ENCODE data around the gene CCL23.
"Not testable (repeated sequence)": the region's sequence is repeated elsewhere in the genome, so short reads cannot be mapped to it uniquely, and the experiment has no call there.

Gene CCL23, protein sequence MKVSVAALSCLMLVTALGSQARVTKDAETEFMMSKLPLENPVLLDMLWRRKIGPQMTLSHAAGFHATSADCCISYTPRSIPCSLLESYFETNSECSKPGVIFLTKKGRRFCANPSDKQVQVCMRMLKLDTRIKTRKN

DNA sequence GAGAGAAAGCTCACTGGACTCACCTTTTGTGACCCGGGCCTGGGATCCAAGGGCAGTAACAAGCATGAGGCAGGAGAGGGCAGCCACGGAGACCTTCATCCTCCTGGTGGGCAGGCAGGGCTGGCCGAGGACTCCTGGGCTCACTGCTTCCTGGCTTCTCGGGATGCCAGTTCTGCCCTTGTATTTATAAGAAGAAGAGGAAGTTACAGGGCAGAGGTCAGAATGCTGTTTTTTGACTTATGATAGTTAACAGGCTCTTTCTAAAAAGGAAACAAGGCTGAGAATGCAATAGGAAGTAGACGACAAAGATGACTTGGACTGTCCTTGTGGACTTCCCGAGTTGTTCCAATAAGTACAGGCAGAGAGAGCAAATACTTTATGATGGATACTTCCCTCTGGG lies at the start of gene CCL23:
CCL23 (minus strand) TSS at position 174 of the 400 bp plus-strand sequence; CDS start at position 99, 75 bp downstream.
- DNase-seq (ENCODE audit: low read depth), result no peak

DNA sequence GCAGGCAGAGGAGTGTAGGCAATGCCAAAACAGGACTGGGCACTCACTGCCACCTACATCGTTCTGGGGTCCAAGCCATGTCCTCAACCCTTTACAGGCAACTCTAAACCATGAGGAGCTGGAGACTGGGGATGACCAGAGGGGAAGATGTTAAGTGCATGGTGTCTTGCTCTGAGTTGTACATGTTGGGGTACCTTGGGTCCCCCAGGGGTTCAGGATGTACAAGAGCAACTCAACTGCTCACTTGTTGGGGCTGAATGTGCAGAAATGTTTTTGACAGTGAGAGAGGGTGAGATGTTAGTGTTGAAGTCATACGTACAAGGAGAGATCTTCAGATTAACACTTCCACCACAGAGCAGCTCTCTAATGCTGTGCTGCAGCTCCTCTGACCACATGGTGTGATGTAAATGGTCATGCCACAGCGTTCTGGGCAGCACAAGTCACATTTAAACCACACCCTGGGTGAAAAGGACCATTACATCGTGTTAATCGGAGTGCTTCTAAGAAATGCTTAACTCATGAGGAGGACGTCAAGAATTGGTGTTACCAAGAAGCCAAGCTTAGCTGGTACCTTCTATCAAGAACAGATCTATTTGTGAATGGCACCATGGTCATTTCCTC lies 48.7 kb upstream of the CCL23 start:
- DNase-seq (ENCODE audit: low read depth), result no peak

DNA sequence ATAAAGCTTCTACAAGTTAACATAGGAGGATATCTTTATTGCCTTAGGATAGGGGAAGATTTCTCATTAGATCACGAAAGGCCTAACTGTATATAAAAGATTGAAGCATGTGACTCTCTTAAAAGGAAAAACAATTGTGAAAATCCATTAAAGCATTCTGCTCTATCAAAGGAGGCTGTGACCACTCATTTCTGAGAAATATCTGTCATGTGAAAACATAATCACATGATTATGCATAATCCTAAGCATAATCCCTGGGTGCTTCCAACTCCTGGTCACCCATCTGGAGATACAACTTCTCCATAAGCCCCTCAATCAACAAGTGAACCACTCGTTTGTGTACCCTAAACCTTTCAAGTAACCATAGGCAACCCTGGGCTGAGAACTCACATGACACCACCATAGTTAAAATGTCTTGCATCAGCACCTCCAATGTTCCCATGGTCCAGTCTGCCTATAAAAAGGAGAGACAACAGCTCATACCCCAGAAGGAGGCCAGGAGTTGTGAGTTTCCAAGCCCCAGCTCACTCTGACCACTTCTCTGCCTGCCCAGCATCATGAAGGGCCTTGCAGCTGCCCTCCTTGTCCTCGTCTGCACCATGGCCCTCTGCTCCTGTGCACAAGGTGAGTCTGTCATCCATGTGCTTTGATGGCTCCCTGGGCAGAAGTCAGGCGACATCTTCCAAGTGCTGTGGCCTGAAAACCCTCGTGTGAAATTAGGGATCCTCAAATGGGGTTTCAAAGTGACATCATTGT lies 46.2 kb upstream of the CCL23 start, which contains the start of gene CCL18:
CCL18 (plus strand) TSS at position 487 of the 756 bp plus-strand sequence; CDS start at position 558, 71 bp downstream.
- no peak for DNase-seq (ENCODE audit: low read depth)

DNA sequence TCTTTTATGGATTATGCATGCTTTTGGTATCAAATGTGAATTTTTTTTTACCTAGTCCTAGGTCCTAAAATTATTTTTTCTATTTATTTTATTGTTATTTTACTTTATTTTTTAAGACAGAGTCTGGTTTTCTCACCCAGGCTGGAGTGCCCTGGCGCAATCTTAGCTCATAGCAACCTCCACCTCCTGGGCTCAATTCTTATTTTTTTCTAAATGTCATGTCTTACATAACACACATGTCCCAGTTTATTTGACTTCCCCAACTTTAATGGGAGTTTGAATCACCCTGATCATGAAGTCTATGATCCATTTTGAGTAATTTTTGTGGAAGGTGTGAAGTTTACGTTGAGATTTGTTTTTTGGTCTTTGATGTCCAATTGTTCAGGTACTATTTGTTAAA lies 43.0 kb upstream of the CCL23 start:
- no peak for DNase-seq (ENCODE audit: low read depth)

DNA sequence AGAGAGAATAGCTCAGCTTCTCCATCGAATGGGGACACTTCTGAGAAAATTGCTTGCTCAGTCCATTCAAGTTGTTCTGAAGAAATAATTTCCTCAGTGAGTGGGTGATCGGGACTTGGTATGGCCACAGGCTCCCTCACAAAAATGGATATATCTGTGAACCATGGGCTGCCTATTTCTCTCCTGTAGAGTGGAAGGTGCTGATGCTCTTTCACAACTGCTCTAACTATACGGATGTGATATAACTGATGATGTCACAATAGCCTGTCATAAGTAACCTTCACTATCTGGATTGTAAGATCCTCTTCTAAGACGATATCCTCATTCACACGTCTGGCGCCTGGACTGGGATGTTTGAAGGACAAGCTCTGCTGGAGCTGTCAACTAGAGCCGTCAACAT lies 41.6 kb upstream of the CCL23 start:
- no peak for DNase-seq (ENCODE audit: low read depth)

DNA sequence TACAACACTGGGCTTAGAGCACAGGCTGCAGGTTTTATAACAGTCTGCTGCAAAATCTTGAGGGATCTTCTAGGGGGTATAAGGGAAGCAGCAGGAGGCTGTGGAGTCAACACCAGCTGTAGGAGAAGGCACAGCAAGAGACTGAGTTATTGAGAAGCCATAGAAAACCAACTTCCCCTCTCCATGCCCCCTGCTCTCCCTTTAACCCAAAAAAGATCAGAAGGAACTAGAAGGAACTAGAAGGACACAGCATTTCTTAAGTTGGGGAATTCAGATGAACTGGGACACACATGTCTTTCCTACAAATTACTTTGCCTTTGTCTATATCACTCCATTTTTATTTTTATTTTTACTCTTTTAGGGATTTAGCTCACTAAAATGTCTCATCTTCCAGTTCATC lies 40.1 kb upstream of the CCL23 start:
- no peak for DNase-seq (ENCODE audit: low read depth)

DNA sequence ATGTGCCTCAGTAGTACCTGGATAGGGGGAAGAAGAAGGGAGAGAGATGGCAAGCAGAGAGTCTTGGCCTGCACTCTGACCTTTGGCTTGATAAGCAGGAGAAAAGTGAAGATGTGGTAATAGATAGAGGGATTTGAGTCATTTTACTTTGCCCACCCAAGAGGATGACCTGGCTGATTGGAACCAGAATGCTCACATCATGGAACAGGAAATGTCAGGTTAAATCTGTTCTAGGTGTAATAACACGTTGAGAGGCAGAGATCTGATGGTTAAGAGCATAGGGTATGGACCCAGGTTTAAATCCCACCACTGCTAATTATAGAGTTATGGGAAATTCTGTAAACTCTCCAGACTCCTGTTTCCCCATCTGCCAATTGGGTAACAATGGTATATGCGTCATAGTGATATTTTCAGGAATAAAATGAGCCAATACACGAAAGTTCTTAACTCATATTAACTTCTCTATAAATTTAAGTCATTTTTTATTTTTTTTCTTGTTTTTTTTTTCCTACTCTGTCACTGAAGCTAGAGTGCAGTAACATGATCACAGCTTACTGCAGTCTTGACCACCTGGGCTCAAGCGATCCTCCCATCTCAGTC lies 38.2 kb upstream of the CCL23 start:
- no peak for DNase-seq (ENCODE audit: low read depth)

DNA sequence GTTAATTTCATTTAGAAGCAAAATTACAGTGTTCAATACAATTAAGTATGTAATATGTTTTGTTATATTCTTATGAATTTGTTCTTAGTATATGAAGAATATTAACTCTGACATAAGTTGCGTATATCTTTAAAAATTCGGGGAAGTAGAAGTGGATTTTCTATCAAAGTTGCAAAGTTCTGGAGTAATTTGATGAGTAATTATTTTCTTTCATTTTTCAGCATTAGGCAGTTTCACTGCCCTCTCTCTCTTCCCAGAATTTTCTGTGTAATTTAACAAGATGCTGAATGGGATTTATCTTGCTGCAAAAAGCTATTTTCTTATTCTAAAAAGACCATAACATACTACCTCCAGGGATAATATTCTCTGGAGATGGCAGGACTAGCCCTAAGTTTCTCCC lies 37.4 kb upstream of the CCL23 start:
- DNase-seq (ENCODE audit: low read depth), result no peak

DNA sequence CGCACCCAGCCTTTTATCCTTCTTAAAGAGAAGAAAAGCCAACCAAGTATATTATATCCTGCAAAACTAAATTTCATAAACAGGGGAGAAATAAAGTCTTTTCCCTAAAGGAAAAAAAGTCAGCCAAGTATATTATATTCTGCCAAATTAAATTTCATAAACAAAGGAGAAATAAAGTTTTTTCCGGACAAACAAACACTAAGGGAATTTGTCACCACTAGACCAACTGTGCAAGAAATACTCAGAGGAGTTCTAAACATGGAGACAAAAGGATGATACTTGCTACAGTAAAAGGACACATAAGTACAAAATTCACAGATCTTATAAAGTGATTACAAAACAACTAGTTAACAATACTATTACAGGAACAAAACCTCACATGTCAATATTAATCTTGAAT lies 31.9 kb upstream of the CCL23 start:
- DNase-seq (ENCODE audit: low read depth), result no peak

DNA sequence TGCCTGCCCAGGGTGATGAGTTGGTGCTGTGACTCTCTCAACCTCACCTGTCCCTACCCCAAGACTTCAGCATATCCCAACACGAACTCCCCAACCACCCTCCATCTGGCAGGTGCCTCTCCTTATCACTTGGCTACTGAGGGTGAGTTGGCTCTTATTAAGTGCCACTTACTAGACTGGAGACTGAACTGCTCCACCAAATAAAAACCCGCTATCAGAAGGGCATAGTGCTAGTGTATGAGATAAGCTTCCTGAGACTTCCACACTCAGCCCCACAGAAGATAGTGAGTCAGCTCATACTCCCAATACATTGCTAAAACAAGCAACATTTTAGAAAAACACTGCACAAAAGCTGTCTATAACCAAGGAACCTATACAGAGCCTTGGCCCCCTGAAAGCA lies 30.3 kb upstream of the CCL23 start:
- DNase-seq (ENCODE audit: low read depth), result no peak

DNA sequence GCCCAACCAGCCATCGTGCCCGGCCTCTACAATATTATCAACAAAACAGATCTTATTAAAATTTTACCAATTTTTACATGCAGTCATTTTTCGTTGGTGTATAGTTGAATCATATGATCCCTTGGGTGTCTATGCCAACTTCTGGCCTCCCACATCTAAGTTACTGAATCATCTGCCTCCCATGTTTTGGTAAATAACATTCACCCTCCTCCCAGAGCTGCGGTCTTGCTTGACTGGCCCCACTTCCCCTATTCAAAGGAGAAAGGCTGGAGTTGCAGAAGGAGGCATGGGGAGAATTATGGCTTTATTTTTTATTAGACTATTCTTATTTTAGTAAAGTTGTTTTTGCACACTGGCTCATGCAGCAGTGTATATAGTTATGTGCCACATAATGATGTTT lies 18.5 kb upstream of the CCL23 start:
- DNase-seq (ENCODE audit: low read depth), result no peak

DNA sequence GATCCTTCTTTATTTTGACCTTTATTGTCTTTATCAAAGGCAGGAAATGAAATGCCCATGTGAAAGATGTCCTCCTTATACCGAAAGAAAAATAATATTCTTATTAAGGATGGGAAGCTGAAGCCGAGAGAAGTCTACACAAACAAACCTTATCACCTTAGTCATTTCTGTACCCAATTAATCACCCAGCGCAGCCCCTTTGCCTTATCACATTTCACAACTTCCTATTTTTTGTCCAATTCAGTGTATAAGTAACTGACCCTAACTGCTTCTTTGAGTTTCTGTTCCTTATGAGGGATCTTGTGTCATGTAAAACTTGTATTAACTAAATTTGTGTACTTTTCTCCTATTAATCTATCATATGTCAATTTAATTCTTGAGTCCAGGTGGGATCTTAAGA lies 16.4 kb upstream of the CCL23 start:
- no peak for DNase-seq (ENCODE audit: low read depth)

DNA sequence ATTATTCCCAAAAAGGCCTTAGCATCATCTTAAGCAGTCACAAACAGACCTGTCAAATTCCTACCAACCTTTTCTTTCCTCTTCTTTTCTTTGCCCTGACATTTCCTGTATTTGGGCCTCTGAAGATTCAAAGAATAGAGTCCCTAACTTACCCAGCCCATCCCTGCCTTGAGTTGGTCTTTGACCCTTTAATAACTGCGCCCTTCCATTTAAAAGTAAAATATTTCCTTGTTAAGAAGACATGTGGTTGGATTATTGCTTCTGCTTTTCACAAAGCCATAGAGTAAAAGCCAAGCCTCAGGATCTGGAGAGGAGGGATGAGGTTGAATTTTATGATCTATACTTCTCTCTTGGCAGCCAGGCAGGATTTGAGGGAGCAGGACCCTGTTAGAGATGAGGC lies 13.2 kb upstream of the CCL23 start:
- no peak for DNase-seq (ENCODE audit: low read depth)

DNA sequence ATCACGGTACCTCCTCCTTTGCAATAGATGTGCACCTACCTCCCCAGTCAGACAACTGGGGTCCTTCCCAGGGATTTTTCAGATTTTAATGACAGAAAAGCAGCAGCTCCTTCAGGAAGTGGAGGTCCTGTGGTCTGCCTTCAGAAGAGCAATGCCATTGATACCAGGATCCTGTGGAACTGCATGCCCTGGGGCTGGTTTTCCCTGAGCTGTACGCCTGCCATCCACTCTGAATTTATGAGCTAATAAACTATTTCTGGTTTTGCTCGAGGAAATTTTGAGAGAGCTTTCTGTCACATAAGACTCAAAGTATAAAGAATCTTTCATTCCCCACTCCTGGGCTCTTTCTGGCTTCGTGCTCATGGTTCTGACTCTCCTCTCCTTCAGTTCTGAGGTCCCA lies 10.0 kb upstream of the CCL23 start:
- no peak for DNase-seq (ENCODE audit: low read depth)

DNA sequence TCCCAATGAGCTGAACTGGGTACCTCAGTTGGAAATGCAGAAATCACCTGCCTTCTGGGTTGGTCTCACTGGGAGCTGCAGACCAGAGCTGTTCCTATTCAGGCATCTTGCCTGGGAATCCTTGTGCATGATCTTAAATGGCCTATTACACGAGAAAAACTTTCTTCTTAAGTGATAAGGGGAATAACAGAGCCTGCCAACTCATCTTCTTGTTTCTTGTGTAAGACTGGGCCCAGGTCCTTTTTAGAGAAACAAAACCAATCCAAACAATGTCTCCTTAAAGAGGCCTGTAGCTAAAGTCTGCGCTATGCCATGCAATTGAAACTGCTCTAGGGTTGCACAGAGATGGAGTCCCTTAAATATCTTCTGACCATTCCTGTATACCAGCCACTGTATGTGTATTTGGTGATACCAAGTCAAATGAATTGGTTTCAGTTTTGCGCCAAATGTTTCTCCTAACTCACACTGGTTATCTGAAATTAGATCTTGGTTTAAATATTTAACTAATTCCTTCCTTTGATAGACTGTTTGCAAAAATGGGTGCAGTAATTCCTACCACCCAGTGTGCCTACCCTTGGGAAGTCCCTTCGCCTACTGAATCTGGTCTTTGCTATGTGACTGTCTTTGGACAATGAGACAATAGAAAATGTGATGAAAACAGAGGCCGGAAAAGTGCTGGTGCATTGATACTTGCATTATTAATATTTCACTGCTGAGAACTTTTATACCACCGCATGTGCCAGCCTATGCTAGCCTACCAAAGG lies 6.5 kb upstream of the CCL23 start:
- no peak for DNase-seq (ENCODE audit: low read depth)

DNA sequence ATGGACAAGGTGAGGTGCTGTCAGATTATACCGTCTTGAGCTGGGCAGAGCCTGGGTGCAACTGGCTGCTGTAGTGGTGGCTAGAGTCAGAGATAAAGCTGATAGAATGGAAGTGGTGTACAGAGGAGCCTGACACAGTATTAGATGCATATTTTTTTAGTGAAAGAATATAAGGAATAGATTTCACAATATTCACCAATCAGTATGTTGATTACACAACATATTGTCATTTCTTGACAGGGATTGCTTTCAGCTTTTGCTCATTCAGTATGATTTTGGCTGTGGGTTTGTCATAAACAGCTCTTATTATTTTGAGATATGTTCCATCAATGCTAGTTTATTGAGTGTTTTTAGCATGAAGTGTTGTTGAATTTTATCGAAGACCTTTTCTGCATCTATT lies 1.7 kb upstream of the CCL23 start:
- no peak for DNase-seq (ENCODE audit: low read depth)

DNA sequence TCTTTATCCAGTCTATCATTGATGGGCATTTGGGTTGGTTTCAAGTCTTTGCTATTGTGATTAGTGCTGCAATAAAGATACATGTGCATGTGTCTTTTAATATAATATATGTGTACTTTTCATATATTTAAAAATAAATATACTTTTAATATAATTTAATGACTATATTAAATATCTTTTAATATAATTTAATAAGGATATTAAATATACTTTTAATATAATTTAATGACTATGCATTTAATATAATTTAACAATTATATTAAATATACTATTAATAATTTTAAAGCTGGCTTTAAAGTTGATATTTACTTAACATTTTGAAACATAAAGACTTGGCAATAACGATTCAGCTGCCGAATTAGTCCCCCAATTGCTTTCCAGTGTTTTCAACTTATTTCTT lies 1.2 kb downstream of the CCL23 start:
- no peak for DNase-seq (ENCODE audit: low read depth)

DNA sequence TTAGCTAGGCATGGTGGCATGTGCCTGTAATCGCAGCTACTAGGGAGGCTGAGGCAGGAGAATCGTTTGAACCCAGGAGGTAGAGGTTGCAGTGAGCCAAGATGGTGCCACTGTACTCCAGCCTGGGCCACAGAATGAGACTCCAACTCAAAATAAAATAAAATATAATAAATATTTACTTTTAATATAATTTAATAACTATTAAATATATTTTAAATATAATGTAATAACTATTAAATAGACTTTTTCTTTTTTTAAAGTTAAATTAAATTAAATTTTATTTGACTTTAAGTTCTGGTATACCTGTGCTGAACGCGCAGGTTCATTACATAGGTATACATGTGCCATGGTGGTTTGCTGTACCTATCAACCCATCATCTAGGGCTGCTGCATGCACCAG lies 1.9 kb downstream of the CCL23 start:
- not testable (repeated sequence) for DNase-seq (ENCODE audit: low read depth)

DNA sequence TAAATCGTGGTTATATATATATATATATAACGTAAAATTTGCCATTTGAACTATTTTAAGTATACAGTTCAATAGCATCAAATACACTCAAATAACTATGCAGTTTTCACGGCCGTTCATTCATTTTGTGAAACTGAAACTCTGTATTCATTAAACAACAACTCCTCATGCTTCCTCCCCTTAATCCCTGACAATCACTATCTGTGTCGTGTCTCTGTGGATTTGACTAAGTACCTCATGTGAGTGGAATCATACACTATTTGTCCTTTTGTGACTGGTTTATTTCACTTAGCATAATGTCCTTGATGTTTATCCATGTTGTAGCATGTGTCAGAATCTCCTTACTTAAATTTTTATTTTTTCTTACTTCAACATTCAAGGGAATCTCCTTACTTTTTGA lies 2.8 kb downstream of the CCL23 start:
- DNase-seq (ENCODE audit: low read depth), result no peak

DNA sequence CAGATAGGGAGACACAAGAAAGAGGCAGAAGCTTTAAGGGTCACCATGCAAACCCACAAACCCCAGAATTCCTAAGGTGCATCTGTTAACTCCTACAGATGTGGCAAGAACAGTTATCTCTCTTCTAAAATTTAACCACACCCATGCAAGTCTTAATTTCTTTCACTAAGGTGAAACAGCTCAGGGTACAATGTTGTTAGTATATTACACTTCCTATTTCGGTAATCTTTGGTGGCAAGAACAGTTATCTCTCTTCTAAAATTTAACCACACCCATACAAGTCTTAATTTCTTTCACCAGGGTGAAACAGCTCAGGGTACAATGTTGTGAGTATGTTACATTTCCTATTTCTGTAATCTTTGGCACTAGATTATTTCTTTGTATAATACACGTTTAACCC lies 6.6 kb downstream of the CCL23 start:
- no peak for DNase-seq (ENCODE audit: low read depth)

DNA sequence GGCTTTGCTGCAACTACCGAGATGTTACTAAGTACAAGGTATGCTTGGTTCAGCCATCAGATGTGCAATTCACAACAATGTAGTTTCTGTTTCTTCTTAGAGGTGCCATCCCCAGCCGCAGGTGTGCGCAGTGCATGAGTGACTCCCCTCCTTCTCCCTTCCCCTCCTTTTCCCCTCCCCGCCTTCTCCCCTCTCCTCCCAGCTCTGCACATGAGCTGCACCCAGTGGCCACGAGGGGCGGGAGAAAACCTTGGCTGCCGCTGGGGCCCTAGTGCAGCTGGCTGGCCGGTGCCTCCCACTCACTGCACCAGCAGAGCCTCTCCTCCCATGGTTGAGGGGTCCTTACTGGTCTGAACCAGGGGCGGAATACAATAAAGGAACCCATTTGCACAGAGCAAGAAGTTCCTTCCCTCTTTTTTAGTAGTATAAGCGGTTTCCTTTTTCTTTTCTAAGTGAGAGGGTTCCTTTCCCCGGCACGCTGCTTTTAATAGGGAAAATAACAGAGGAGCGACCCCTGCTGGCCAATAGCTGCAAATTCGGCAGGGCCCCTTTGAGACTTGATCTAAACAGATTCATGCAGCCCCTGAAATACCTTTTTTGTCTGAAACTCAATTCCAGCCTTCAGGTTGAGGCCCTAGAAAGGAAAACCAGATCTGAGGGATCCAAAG lies 8.6 kb downstream of the CCL23 start:
- no peak for DNase-seq (ENCODE audit: low read depth)

DNA sequence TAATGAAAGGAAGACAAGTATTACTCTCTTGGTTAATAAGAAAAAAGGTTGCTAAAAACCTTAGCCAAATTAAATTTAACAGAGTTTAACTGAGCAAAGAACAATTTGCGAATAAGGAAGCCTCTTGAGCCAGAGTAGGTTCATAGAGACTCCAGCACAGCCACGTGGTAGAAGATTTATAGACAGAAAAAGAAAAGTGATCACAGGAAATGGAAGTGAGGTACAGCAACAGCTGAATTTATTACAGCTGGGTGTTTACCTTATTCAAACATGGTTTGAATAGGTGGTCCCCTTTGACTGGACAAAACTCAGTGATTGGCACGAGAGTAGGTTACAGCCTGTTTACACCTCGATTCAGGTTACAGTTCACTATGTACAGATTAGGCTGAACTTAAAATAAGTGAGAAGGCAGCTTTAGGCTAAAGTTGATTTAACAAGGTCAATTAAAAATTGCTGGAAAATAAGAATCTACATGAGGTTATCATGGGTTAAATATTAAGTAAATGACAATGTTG lies 13.1 kb downstream of the CCL23 start:
- DNase-seq (ENCODE audit: low read depth), result no peak

All from stimulated activated CD8-positive, alpha-beta memory T cell treated with anti-CD3 and anti-CD28 coated beads, Interleukin-12 subunit alpha, Interleukin-12 subunit beta, amount 100 ng/mL, for 1 hour (primary cell).